ENCODE results near the gene MPZL2.
A peak's percentile ranks its signal among the peaks of the same experiment; 100 is the strongest.

Gene MPZL2

GRCh38 chr11:118217575-118217974, 46.5 kb downstream of the MPZL2 start:
- DNase-seq, result no peak

- peak; percentile 58 for DNase-seq
Measured at GRCh38 chr11:118216621-118217481, 47.2 kb downstream of the MPZL2 start.

- DNase-seq, result no peak
Measured at GRCh38 chr11:118215765-118216164, 48.3 kb downstream of the MPZL2 start.

- DNase-seq, result no peak
Measured at GRCh38 chr11:118215262-118215661, 48.8 kb downstream of the MPZL2 start.

- DNase-seq, result no peak
Measured at GRCh38 chr11:118214210-118214914, 49.7 kb downstream of the MPZL2 start.

- no peak for DNase-seq
Measured at GRCh38 chr11:118213781-118214180, 50.3 kb downstream of the MPZL2 start.

- no peak for DNase-seq
Measured at GRCh38 chr11:118213201-118213600, 50.9 kb downstream of the MPZL2 start.

- DNase-seq, result no peak
Measured at GRCh38 chr11:118212781-118213191, 51.3 kb downstream of the MPZL2 start.

GRCh38 chr11:118212131-118212725, 51.9 kb downstream of the MPZL2 start:
- no peak for DNase-seq

GRCh38 chr11:118211006-118211405, 53.1 kb downstream of the MPZL2 start:
- DNase-seq, result no peak

- DNase-seq, result no peak
Measured at GRCh38 chr11:118210323-118210722, 53.8 kb downstream of the MPZL2 start.

GRCh38 chr11:118209033-118209432, 55.1 kb downstream of the MPZL2 start:
- no peak for DNase-seq

GRCh38 chr11:118207079-118207478, 57.0 kb downstream of the MPZL2 start:
- no peak for DNase-seq

- no peak for DNase-seq
Measured at GRCh38 chr11:118206391-118207031, 57.6 kb downstream of the MPZL2 start.

GRCh38 chr11:118205606-118206378, 58.3 kb downstream of the MPZL2 start:
- DNase-seq, result no peak

All from activated T-cell treated with anti-CD3 and anti-CD28 coated beads, Interleukin-2, amount 50 U/mL, for 1 hour (primary cell).